Activated naive CD8-positive, alpha-beta T cell treated with anti-CD3 and anti-CD28 coated beads, Interleukin-2, amount 50 U/mL, for 24 hours (primary cell): Measurements from ENCODE around the gene REPS1.
A peak's percentile ranks its signal among the peaks of the same experiment; 100 is the strongest.

Experiments used
- ATAC-seq: fragments of 150-1000 bp; cut with Tn5 transposase; one replicate; pipeline ENCODE4 v1.10.0; 2021
- DNase-seq: peaks from one replicate; pipeline ENCODE4 v3.0.0; 2021
- H3K27ac Mint-ChIP-seq: one replicate; pipeline ENCODE4 v1.8.0; 2021; ENCODE audit warnings: mild to moderate bottlenecking, mixed read lengths
- H3K27me3 Mint-ChIP-seq: one replicate; pipeline ENCODE4 v1.8.0; 2021; ENCODE audit warnings: mixed read lengths
- H3K36me3 Mint-ChIP-seq: one replicate; pipeline ENCODE4 v1.8.0; 2021; ENCODE audit warnings: low read depth, mixed read lengths
- H3K4me1 Mint-ChIP-seq: one replicate; pipeline ENCODE4 v1.8.0; 2021; ENCODE audit warnings: mixed read lengths
- H3K4me3 Mint-ChIP-seq: one replicate; pipeline ENCODE4 v1.8.0; 2021; ENCODE audit warnings: mild to moderate bottlenecking, moderate library complexity, mixed read lengths
- H3K9me3 Mint-ChIP-seq: one replicate; pipeline ENCODE4 v1.8.0; 2021; ENCODE audit warnings: mixed read lengths

REPS1 gene

DNA sequence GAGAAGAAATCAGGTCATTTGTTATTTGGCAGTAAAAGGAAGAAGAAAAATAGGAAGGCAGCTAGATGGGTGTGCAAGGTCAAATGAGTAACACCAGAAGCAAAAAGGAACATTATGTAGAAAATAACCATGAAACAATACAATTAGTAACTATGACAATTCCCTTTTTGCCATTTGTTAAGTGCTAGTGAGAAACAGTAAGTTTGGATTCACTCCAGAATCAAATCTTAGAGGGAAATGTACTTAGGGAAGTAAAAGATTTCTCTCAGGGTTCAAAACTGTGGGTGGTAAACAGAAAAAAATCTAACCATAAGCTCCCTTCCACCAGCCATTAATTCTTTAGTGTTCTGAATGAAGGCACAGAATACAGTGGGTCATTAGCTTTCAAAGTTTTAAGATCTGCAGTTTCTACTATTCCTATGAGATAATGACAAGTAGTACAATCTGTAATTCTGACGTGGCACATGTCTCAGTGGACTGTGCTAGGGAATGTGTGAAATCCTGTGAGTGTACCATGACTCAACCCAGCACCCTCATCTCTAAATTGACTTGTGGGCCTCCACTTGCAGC lies 17.1 kb downstream of the REPS1 start:
- Mint-ChIP-seq H3K4me3 (no peak overlapping the region), H3K4me1 (peaks cover 77% of the 10 kb centered on the region), H3K9me3 (no peaks in the 10 kb centered on the region), H3K36me3 (no peaks in the 10 kb centered on the region), H3K27ac (peak overlapping the region; percentile 41), H3K27me3 (no peaks in the 10 kb centered on the region)
- DNase-seq (peak; percentile 20), ATAC-seq (peak; percentile 99)

GRCh38 chr6:138970159-138970558 lies 17.9 kb downstream of the REPS1 start:
- Mint-ChIP-seq H3K36me3 (no peaks in the 10 kb centered on the region), H3K9me3 (no peaks in the 10 kb centered on the region), H3K27ac (no peak overlapping the region), H3K27me3 (no peaks in the 10 kb centered on the region), H3K4me3 (no peak overlapping the region), H3K4me1 (peaks cover 78% of the 10 kb centered on the region)
- DNase-seq: no peak
- ATAC-seq: no peak

GRCh38 chr6:138966870-138967269 lies 21.2 kb downstream of the REPS1 start:
- no peaks in the 10 kb centered on the region for H3K36me3 Mint-ChIP-seq
- no peaks in the 10 kb centered on the region for H3K27me3 Mint-ChIP-seq
- ATAC-seq: no peak
- DNase-seq: no peak
- no peak overlapping the region for H3K4me3 Mint-ChIP-seq
- H3K9me3 Mint-ChIP-seq: no peaks in the 10 kb centered on the region
- H3K27ac Mint-ChIP-seq: no peak overlapping the region
- H3K4me1 Mint-ChIP-seq: peaks cover 53% of the 10 kb centered on the region

GRCh38 chr6:138965971-138966370 lies 22.1 kb downstream of the REPS1 start:
- Mint-ChIP-seq H3K4me1 (peaks cover 44% of the 10 kb centered on the region), H3K9me3 (no peaks in the 10 kb centered on the region), H3K36me3 (no peaks in the 10 kb centered on the region), H3K4me3 (no peak overlapping the region), H3K27me3 (no peaks in the 10 kb centered on the region), H3K27ac (no peak overlapping the region)
- DNase-seq (no peak), ATAC-seq (no peak)

GRCh38 chr6:138965291-138965874 lies 22.7 kb downstream of the REPS1 start:
- DNase-seq: no peak
- Mint-ChIP-seq H3K27ac (no peak overlapping the region), H3K4me1 (peaks cover 43% of the 10 kb centered on the region), H3K4me3 (no peak overlapping the region), H3K27me3 (no peaks in the 10 kb centered on the region), H3K9me3 (no peaks in the 10 kb centered on the region), H3K36me3 (no peaks in the 10 kb centered on the region)
- ATAC-seq: no peak

DNA sequence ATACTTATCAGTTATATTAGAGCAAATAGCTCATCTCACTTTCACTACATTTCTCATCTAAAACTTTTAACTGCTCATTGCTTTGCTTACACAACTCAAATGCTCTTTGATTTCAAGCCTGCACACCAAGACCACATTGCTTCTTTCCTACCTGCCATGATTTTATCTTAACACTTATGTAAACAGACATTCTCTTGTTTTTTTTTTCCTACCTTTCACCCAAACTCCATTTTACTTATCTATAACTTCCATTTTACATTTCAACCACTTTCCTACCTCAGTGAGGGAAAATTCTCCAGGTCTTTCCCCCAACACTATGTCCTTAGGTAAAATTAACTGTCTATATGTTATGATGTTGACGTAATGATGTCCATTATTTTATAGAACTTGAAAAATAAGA lies 24.0 kb downstream of the REPS1 start:
- DNase-seq (no peak), ATAC-seq (no peak)
- H3K4me3 Mint-ChIP-seq: no peak overlapping the region
- no peaks in the 10 kb centered on the region for H3K36me3 Mint-ChIP-seq
- no peak overlapping the region for H3K27ac Mint-ChIP-seq
- no peaks in the 10 kb centered on the region for H3K9me3 Mint-ChIP-seq
- no peaks in the 10 kb centered on the region for H3K27me3 Mint-ChIP-seq
- H3K4me1 Mint-ChIP-seq: peaks cover 42% of the 10 kb centered on the region

- Mint-ChIP-seq H3K4me3 (no peak overlapping the region), H3K27ac (no peak overlapping the region), H3K27me3 (no peaks in the 10 kb centered on the region), H3K9me3 (no peaks in the 10 kb centered on the region), H3K4me1 (peaks cover 42% of the 10 kb centered on the region), H3K36me3 (no peaks in the 10 kb centered on the region)
- DNase-seq (no peak), ATAC-seq (no peak)
Measured at GRCh38 chr6:138963531-138963930, 24.5 kb downstream of the REPS1 start.

DNA sequence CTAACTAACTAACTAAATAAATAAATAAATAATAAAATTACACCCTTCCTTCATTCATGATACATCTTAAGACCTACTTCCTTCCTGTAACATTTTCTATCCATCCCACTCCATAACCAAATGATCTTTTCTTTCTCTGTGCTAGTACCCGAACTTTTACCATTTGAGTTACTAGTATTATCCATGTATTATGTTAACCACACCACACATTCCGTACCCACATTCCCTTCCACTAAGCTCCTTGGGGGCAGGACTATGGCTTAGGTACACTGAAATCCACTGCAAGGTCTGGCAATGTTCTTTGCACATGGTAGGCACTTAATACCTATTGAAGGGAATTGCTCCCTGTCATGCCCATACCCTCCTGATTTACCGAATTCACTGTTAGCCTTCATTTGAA lies 24.9 kb downstream of the REPS1 start:
- Mint-ChIP-seq H3K4me1 (peaks cover 43% of the 10 kb centered on the region), H3K4me3 (no peak overlapping the region), H3K36me3 (no peaks in the 10 kb centered on the region), H3K9me3 (no peaks in the 10 kb centered on the region), H3K27me3 (no peaks in the 10 kb centered on the region), H3K27ac (no peak overlapping the region)
- DNase-seq (no peak), ATAC-seq (no peak)

DNA sequence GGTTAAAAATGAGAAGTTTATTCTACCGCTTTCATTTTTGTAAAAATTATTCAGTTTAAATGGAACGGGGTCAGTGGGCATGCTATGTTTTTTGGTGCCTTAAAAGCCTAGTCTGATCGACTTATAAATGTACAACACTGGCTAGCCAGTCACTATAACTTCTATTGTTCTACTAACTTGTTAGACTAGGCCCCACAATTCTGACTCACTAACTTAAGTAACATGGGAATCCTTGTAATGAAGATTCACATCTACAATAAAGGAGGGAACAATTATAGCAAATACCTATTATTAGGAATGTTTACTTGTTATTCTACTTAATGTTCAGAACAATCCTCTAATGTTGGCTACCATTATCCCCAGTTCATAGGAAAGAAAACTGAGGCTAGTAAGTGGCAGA lies 28.5 kb downstream of the REPS1 start:
- Mint-ChIP-seq H3K27ac (no peak overlapping the region), H3K4me1 (peaks cover 48% of the 10 kb centered on the region), H3K36me3 (peaks cover 2% of the 10 kb centered on the region), H3K4me3 (no peak overlapping the region), H3K27me3 (no peaks in the 10 kb centered on the region), H3K9me3 (no peaks in the 10 kb centered on the region)
- no peak for ATAC-seq
- no peak for DNase-seq

GRCh38 chr6:138958595-138958994 lies 29.5 kb downstream of the REPS1 start:
- Mint-ChIP-seq H3K27me3 (no peaks in the 10 kb centered on the region), H3K4me1 (peaks cover 55% of the 10 kb centered on the region), H3K9me3 (no peaks in the 10 kb centered on the region), H3K27ac (peak overlapping the region; percentile 30), H3K4me3 (no peak overlapping the region), H3K36me3 (peaks cover 4% of the 10 kb centered on the region)
- ATAC-seq: no peak
- DNase-seq: no peak

DNA sequence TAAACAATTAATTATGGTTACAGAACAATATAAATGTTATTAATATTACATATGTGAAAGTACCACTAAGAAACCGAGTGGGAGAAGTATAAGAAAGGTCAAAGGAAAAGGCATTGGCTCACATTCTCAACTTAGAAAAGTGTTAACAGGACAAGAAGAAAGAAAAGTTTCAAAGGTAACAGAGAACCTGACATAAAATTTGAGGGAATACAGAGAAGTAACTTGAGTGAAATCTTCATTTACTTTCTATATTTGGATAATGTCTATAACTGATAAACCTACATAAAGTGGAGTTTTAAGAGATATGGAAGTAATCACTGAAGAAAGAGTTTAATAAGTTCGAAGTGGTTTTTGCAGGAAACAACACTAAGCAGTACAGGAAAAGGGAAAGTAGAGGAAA lies 30.1 kb downstream of the REPS1 start:
- Mint-ChIP-seq H3K4me1 (peaks cover 62% of the 10 kb centered on the region), H3K27ac (peak overlapping the region; percentile 24), H3K36me3 (peaks cover 4% of the 10 kb centered on the region), H3K27me3 (no peaks in the 10 kb centered on the region), H3K9me3 (no peaks in the 10 kb centered on the region), H3K4me3 (no peak overlapping the region)
- ATAC-seq (no peak), DNase-seq (no peak)

DNA sequence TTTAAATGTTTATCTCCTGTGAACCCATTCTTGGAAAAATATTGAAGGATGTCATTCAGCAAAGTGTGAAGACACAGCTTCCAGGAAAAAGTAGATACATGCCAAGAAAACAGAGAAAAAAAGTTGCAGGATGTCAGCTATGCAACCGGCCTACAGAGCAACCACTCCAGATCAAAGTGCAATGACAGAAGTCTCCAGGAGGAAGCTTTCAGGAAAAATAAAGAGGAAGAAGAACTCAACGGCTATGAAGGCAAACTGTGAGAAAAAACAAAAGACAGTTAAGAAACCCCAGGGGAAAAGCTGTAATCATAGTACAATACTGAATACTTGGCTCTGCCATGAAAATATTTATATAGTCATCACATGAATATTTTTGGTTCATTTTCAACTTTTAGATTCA lies 30.6 kb downstream of the REPS1 start:
- Mint-ChIP-seq H3K4me1 (peaks cover 64% of the 10 kb centered on the region), H3K4me3 (no peak overlapping the region), H3K9me3 (no peaks in the 10 kb centered on the region), H3K27me3 (no peaks in the 10 kb centered on the region), H3K27ac (no peak overlapping the region), H3K36me3 (peaks cover 4% of the 10 kb centered on the region)
- DNase-seq (no peak), ATAC-seq (no peak)

GRCh38 chr6:138956244-138956924 lies 31.7 kb downstream of the REPS1 start:
- DNase-seq (no peak), ATAC-seq (no peak)
- Mint-ChIP-seq H3K4me3 (no peak overlapping the region), H3K36me3 (peaks cover 4% of the 10 kb centered on the region), H3K27ac (no peak overlapping the region), H3K4me1 (peaks cover 71% of the 10 kb centered on the region), H3K9me3 (no peaks in the 10 kb centered on the region), H3K27me3 (no peaks in the 10 kb centered on the region)

GRCh38 chr6:138955262-138955661 lies 32.8 kb downstream of the REPS1 start:
- no peaks in the 10 kb centered on the region for H3K27me3 Mint-ChIP-seq
- no peak overlapping the region for H3K4me3 Mint-ChIP-seq
- H3K36me3 Mint-ChIP-seq: peaks cover 4% of the 10 kb centered on the region
- H3K27ac Mint-ChIP-seq: no peak overlapping the region
- no peak for DNase-seq
- peaks cover 66% of the 10 kb centered on the region for H3K4me1 Mint-ChIP-seq
- H3K9me3 Mint-ChIP-seq: no peaks in the 10 kb centered on the region
- no peak for ATAC-seq

GRCh38 chr6:138953451-138953850 lies 34.6 kb downstream of the REPS1 start:
- Mint-ChIP-seq H3K9me3 (no peaks in the 10 kb centered on the region), H3K4me3 (peak overlapping the region; percentile 41), H3K36me3 (peaks cover 4% of the 10 kb centered on the region), H3K4me1 (peaks cover 67% of the 10 kb centered on the region), H3K27ac (no peak overlapping the region), H3K27me3 (no peaks in the 10 kb centered on the region)
- peak; percentile 46 for ATAC-seq
- DNase-seq: no peak
